Stimulated activated CD4-positive, alpha-beta T cell treated with anti-CD3 and anti-CD28 coated beads, Interleukin-12 subunit alpha, Interleukin-12 subunit beta, amount 100 ng/mL, for 4 hours (primary cell): ENCODE data around the gene DPYSL3.
A peak's percentile ranks its signal among the peaks of the same experiment; 100 is the strongest.

Source experiments
- DNase-seq: peaks from one replicate; pipeline ENCODE4 v3.0.0-alpha.2; 2020

Gene DPYSL3

DNA sequence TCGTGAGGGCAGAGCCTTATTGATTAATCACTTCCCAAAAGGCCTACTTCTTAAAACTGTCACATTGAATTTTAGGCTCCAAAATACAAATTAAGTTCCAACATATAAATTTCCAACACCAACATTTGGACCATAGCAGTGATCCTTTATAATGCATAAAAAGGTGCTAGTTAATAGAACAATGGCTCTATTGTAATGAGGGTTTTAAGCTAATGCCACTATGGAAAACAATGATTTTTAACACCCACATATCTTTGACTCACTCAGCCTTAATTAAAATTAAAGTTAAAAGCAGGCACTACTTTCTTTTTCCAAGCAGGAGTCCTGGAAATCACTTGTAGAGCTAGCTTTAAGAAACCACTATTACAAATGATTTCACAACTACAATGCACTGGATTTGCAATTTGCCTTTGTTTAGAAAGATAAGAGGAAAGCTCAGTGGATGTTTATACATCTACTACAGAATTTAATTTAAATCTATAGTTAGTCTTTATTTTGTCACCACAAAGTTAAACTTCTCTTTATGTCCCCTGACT lies 41.8 kb downstream of the DPYSL3 start:
- DNase-seq, result no peak

DNA sequence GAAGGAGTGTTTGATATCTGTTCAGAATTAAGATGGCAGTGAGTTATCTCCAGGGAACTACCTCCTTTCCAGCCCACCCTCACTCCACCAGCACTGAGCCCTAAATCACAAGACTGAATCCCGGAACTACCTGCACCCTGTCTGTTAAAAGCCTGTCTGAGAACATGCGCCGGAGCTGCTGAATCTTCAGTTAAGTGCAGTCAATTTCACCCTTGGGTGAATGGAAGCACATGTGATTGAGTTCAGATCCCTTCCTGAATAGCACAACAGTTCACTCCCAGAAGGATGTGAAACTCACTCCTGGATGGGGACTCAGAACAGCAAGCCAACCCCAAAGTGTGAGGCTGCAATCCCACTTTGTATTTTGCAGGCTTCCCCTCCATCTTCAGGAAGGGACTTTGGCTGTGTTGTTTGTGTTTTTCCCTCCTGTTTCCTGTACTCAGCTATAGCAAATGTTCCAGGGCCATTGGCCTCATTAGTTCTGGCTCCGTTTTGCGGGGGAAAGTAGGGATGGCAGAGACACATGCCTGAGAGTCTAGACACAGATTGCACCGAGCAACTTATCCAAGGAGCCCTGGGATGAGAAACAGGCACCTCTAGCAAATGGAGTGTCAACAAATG lies 43.4 kb downstream of the DPYSL3 start:
- no peak for DNase-seq

DNA sequence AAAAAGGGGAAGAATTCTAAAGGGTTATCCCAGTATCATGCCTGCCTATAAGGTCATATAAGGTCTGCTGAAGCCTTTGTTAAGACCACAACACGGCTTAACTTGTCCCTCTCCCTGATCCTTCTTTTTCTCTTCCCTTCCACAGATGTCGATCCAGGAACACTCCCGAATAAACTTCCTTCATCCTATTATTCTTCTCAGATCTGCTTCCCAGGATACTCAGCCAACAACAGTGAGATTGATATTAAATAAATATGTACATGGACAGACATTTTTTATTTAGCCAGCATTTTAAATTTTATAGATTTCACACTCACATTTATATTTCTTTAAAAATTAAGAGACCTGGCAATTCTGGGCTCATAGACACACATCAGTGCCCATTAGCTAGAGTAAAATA lies 44.1 kb downstream of the DPYSL3 start:
- no peak for DNase-seq

DNA sequence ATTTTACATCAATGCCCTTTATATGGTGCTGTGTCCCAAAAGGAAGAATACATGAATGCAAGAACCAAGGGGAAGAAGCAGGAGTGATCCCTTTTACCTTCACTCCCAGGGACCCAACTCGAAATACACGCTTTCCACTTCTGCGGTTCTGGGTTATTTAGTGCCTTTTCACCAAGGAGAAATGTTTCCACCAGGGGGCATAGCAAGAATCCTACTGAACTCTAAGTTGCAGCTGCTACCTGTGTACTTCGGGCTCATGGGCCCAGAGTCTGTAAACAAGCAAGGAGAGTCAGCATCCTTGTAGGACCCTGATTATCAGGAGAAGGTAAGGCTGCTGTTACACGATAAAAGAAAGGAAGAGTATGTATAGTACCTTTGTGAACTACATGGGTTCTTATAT lies 45.7 kb downstream of the DPYSL3 start:
- no peak for DNase-seq

DNA sequence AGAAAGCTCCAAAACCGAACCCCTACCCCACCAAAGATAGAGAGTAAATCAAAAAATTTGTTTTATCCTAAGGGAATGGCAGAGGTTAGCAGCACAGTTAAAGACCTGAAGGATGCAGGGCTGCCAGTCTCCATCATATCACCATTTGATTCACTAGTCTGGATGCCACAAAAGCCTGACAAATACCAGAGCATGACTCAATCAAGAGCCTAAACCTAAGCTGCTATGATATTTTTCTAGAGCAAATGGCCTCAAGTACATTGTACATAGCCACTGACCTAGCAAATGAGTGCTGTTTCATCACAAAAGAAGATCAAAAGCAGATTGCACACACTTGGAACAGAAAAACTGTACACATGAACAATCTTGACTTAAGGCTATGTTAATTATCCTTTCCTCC lies 48.0 kb downstream of the DPYSL3 start:
- DNase-seq, result no peak

DNA sequence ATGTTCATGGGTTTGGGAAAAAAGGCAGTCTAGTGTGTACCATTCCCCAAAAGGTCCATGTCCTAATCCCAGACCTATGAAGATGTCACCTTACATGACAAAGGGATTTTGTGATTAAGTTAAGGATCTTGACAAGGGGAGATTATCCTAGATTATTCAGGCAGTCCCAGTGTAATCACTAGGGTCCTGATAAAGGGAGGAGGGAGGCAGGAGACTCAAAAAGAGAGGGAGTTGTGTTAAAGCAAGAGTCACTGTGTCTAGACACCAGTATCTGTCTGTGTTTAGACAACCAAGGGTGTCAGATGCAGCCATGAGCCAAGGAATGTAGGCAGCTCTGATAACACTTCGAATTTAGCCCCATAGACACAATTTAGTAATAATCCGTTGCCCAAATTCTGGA lies 49.5 kb downstream of the DPYSL3 start:
- DNase-seq, result no peak

DNA sequence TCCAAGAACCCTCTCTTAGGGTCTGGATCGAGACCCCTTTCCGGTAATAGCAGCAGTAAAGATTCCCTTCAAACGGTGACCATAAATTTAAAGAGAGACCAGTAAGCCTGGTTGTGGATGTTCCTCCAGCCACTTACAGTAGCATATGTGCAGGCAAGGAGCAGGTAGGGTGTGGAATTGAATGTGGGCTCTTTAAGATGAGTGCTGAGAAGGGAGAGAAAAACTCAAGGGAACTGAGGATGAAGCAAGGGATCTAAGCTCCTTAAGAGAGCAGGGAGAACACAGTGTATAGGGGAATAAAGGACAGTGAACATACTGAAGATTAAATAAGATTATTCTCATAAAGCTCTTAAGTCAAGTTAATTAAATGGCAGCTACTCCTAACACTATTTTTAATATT lies 51.3 kb downstream of the DPYSL3 start:
- DNase-seq, result no peak

DNA sequence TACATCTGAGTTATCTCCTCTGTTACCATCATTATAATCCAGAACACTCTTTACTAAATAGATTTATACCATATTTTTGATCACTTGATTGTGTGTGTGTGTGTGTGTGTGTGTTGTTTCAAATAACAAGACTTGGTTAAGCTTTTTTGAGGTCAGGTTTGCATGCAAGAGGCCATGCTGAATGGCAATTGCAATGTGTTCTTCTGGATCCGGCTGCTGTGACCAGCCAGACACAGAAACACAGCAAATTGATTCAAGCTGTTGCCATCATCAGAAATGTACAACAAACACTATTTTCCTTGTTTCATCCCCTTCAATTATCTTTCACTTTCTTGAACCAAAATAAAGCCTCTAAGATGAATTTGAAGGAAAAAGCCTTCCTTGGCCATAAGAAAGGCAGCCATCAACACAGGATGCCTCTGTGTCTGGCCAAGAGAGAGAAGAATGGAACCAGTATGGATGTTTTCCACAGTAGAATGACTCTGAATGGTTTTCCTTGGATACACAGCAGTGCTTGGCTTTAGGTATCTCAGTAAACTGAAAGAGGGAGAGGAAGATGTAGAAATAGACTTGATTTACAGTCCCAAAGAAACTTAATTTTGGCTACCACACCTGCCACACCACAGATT lies 53.9 kb downstream of the DPYSL3 start:
- DNase-seq, result no peak

DNA sequence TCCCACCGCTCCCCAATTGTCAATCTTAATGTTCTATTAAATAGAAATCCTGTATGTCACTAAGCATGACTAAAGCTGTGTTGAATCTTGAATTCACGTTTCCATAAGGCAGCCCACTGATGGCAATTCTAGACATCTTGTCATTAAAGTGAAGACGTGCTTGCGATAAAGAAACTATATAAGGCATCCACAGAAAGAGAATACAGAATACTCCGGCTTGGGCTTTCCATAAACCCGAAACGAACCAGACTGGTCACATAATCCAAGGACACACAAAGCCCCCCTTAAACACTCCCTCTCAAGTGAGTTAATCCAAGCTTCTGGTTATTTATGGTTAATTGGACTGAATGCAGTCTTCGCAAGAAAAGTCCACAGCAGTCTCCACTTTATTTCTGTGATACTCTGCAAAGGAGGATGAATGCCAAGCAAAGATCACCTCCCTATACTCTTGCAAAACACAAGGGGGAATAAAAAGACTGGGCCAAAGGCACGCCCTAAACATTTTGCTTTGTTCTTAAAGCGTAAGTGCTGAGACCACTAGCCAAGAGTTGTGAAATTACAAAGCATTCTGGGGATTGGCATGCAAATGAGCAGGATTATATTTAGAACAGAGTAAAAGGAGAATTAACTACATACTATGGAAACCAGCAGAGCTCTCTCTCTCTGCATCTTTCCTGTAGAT lies 54.7 kb downstream of the DPYSL3 start:
- DNase-seq, result no peak

DNA sequence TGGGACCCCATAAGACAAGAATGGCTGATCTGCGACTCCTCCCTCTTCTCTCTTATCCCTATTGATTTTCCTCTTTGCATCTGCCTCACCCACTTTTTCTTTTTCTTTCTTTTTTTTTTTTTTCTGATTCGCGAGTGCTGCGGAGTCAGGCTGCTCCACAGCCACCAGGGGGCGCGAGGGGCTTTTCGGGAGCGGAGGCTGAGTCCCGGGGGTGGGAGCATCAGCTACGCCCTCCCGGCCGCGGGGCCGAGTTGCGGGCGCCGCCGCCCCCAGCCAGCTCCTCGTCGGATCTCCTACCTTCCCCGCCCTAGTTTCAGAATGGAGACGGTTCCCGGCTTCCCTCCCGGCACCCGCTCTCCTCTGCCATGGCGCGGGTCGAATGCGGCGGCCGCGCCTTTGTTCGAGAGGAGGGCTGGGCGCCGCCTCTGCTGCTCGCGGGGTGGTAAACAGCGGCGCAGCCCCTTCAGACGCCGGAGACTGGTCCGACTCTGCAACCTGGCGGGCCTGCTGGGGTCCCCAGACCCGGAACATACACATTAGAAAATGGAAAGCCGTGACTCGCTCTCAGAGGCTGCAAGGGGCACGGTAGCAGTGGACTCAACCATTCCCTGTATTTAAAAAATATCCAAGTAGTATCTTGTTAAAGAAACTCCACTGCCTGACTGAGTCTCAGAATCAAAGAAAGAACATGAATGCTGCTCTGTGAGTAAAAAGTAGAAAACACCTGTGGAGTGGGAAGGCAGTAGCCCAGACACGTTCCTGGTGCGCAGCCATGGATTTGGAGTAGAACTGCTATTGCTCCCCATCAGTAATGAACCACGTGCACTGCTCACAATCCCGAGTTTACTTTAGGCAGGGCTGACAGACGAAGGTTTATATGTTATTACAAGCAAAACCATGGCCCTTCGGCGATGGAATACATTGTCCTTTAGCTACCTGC lies 55.7 kb downstream of the DPYSL3 start:
- peak; percentile 66 for DNase-seq

DNA sequence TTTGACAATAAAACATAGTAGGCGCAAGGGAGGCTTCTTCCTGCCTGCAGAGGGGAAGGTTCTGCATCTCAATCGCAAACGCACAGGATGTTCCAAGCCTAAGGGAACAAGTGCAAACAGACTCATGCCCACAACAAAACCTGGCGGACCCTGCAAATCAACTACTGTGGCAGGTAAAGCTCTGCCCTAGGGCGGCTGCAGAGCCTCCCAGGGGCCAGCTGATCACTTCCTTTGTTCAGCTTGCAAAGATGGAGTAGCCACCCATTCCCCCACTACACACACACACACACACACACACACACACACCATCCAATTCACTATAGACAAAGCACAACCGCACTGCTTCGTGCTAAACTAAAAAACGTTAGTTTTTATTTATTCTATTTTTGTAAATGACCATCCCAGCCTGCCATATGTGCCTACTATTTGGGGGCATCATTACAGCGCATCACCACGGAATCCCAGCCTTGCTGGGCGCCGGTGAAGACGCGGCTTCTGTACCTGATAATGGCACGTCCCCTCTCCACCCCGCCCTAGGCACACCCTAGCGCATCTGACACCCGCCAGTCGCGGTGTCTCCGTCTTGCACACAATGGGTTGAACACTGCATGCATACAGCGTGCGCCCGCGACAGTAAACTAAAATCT lies 57.6 kb downstream of the DPYSL3 start:
- DNase-seq, result no peak

DNA sequence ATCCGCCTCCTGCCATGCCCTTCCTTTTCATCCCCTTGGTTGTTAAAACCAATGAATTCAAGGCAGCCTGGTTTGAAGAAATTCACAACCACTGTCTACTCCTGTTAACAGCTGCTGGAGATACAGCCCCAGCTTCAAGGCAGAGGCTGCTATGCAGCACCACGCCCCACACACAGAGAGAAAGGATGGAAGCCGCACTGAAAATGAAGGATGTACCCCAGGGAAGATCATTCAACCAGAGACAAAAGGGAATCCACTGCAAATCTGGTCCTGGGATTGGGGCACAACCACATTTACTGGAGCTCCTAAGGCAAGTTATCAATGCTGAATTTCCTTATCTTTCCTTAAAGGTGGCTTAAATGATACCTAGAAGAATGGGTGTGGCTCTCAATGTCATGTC lies 58.7 kb downstream of the DPYSL3 start:
- DNase-seq, result no peak

DNA sequence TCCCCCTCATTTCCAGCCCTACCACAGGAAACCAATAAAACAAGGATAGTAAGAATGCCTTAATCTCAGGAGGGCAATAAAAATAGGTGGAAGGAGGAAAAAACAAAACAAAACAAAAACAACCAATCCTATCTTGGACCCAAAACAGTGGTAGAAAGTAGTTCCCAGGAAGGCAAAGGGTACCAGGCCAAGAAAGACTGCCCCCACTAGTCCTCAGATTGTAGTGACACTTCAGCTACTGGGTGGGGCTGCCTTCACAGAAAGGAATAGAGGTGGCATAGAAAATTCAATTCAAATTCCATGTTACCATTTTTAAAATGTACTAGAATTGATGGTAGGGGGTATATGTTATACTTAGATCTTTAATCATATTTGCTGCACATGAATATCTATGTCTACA lies 59.3 kb downstream of the DPYSL3 start:
- no peak for DNase-seq

DNA sequence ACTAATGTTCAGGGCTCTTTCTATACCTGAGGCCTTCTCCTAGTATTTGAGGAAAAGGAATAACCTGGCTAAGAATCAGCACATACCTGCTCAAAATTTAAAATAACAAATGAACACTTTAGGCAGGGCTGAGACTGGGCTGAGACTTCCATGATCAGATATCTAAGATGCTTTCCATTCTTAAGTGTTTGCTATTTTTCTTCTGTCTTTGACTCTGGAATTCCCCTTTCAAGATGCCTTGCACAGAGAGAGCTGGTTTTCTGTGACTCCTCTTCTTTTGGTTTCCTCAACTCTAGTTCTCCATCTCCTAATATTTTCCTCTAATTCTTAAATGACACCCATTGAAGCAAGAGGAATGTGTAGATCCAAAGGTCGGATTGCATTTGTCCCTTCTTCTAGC lies 61.1 kb downstream of the DPYSL3 start:
- no peak for DNase-seq

DNA sequence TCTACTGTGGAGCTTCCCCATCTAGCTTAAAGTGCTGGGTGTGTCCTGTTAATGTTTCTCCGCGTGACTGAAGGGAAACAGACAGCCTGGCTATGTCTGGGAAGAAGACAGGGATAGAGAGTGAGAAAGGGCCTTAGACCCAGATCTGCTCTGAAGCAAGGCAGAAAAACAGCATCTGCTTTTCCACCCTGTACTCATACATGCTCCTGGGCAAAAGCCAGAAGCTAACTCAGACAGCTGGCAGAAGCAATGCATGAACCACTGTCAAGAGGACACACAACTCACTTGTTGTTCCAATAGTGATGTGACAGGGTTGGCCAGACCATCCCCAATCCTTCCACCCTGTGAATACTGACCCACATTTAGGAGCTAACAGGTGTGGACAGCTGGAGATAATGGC lies 63.3 kb downstream of the DPYSL3 start:
- DNase-seq, result no peak

DNA sequence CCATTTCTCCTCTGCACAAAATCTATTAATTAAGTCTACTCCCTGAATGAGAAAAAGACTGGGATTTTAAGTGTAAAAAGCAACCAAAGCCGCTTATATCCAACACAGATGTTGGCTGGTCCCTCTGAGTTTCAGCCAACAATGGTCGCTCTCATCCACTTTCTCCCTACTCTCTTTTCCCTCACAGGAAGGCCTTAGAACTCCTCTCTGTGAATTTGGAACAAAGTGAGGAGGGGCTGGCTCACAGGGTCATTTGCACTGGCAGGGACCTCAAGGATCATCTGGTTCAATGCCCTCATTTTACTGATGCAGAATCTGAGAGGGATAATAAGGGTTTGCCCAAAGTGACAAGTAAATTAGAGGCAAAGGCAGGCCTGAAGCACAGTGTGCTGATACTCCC lies 64.0 kb downstream of the DPYSL3 start:
- DNase-seq, result no peak

DNA sequence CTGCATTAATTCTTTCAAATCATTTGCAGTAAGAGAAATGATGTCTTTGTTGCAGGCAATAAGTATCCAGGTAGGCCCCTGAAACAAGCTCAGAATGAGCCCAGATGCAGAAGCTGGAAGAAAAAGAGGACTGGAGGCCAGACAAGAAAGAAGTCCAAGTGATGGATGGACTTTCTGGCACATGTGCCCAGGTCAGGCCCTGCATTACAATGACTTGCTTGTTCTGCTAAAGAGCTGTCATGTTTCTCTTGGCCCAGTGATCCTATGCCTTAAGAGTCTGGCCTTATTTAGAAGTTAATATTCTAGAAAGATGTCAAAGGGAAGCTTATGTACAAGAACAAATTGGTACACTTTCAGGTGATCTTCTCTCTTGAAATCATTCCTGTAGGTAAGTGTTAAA lies 64.8 kb downstream of the DPYSL3 start:
- no peak for DNase-seq

DNA sequence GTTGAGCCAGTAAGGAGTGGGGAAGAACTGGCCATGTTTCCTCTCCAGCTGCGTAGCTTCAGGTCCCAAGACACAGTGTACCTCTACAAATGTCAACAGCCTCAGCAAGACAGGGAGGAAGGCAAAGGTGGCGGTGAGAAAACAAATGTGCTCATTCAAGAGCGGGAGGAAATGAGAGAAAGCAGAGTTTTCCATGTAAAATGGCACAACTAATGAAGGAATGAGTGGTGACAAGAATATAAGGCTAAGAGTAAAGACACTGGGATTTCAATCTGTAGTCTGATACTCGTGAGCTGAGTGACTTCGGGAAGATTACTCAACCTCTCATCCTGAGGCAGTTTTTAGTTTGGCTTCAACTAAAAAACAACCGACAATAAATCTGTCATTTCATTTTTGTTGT lies 67.6 kb downstream of the DPYSL3 start:
- no peak for DNase-seq

DNA sequence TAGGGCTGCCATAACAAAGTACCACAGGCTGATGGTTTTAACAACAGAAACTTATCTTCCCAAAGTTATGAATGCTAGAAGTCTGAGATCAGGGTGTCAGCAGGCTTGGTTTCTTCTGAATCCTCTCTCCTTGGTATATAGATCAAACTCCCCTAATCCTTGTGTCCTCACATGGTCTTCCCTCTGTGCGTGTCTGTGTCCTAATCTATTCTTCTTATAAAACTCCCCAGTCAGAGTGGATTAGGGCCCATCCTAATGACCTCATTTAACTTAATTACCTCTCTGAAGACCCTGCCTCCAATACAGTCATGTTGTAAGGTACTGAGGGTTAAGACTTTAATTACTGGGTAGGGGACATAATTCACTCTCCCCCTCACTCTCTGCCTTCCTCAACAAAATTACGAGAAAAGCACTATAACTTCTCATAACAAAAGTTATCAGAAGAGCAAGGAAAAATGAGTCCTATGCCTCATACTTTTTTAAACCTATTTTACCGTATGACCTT lies 68.6 kb downstream of the DPYSL3 start:
- DNase-seq, result no peak

DNA sequence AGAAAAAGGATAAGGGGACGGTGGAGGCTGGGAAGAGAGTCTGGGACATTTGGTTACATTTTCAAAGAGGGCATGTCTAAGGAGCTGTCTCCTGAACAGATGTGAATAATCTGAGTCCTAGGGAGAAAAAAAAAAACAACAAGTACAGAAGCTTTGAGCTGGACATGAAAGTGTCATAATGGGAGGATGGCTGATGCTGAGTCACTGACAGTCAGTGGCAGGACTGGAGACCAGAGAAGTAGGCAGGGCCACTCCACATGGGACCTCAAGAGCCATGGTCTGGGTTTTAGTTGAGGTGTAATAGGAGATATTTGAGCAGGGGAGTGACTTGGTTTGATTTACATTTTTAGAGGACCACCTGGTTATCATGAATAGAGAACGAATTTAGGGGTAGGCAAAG lies 70.6 kb downstream of the DPYSL3 start:
- DNase-seq, result no peak

DNA sequence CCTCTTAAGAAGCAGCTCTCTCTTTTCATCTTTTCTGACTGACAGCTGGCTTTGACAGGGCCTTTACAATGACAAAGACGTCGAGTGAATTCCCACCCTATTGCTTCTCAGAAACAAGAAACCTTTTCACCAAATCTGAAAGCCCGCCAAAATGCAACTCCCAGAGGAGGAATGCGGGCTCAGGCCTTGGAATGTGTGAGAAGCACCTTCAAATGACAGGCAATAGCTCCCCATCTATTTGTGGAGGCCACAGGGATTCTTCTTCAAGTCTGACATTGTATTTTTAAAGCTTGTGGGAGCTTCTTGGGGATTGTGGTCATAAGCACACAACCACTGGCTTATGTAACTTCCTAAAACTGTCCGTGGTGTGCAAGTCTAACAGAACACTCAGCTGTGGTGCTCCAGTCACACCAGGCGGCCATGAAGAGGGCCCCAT lies 72.7 kb downstream of the DPYSL3 start:
- no peak for DNase-seq

DNA sequence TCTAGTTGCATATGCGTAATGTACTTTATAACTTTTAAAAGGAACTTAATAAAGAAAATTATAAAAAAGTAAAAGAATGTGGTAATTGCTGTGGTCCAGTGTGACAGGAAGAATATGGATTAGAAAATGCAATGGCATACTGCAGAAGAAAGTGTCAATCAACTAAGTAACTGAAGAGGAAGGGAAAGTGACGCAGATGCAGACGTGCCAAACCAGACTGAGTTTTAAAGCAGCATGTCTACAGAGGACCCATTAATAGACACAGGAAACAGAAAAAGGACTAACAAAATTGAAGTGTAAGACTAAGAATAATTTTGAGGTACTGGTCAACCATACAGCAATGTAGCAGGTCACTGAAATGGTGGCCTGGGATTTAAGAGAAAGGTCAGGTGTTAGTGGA lies 73.3 kb downstream of the DPYSL3 start:
- DNase-seq, result no peak
